Ovary (tissue), 3 donors: ENCODE data around the gene LVRN.

Experiments
- EP300 ChIP-seq: sonication (generic); formaldehyde crosslinking; IDR thresholded peaks from one replicate; pipeline ENCODE4 v1.6.1; 2017; ENCODE audit warnings: antibody characterized with exemption
- POLR2A ChIP-seq: fragments of 450-650 bp; IDR thresholded peaks from one replicate; pipeline ENCODE4 v1.6.1; 2017; ENCODE audit warnings: antibody characterized with exemption, mild to moderate bottlenecking, moderate library complexity
- TF ChIP-seq, protein P1 (sequence below), 3 donors: fragments of 450-650 bp in 2 of 3; fragments of 200-600 bp in 1 of 3; IDR thresholded peaks; one replicate each; pipeline versions ENCODE4 v1.5.1 to v1.8.0; 2016 to 2022; ENCODE audit warnings: antibody characterized with exemption in 3 of 3, mild to moderate bottlenecking in 1 of 3
- donor health status: DM: no; HTN: no; CAD: no.

DNA sequence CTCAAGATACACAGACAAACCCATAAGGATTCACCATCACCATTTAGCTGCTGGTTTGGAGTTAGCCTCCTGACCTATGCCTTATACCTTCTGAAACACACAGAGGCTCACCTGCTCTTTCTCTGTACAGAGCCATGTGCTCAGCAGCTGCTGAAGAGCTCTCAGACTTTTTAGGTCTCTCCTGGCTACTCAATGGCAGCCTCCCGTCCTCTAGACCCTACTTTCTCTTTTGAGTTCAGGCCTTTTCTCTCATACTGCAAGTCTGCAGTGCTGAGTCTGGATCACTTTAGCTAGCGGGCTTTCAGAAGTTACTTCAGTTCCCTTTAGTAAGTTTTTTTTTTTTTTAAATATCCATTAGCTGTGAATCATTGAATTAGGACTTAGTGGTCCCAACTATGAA lies 25.7 kb downstream of the LVRN start:
- TF ChIP-seq, protein P1, sequence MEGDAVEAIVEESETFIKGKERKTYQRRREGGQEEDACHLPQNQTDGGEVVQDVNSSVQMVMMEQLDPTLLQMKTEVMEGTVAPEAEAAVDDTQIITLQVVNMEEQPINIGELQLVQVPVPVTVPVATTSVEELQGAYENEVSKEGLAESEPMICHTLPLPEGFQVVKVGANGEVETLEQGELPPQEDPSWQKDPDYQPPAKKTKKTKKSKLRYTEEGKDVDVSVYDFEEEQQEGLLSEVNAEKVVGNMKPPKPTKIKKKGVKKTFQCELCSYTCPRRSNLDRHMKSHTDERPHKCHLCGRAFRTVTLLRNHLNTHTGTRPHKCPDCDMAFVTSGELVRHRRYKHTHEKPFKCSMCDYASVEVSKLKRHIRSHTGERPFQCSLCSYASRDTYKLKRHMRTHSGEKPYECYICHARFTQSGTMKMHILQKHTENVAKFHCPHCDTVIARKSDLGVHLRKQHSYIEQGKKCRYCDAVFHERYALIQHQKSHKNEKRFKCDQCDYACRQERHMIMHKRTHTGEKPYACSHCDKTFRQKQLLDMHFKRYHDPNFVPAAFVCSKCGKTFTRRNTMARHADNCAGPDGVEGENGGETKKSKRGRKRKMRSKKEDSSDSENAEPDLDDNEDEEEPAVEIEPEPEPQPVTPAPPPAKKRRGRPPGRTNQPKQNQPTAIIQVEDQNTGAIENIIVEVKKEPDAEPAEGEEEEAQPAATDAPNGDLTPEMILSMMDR (IDR thresholded peaks at IDR 0.05), result no peak
- no peak for TF ChIP-seq EP300
- TF ChIP-seq POLR2A, result no peak
